HUES48 (cell line): ENCODE results near the gene CCNL1.

Experiments
- H3K27ac ChIP-seq: one replicate; pipeline ENCODE4 v1.7.0; 2013; ENCODE audit warnings: low read depth, low read length, inconsistent platforms
- H3K27me3 ChIP-seq: 2 replicates; pipeline ENCODE4 v1.6.1; 2013; ENCODE audit warnings: mild to moderate bottlenecking, low read length; ENCODE audit not compliant: control insufficient read depth, insufficient read depth
- H3K36me3 ChIP-seq: 2 replicates; pipeline ENCODE4 v1.6.1; 2013; ENCODE audit warnings: low read length; ENCODE audit not compliant: control insufficient read depth, insufficient read depth
- H3K4me1 ChIP-seq: 2 replicates; pipeline ENCODE4 v1.6.1; 2013; ENCODE audit warnings: mild to moderate bottlenecking, low read length; ENCODE audit not compliant: control insufficient read depth, insufficient read depth
- H3K4me3 ChIP-seq: 2 replicates; pipeline ENCODE4 v1.5.1; 2013; ENCODE audit warnings: mild to moderate bottlenecking, low read depth, low read length
- H3K9ac ChIP-seq: 2 replicates; pipeline ENCODE4 v1.6.1; 2013; ENCODE audit warnings: mild to moderate bottlenecking, low read depth, low read length, moderate library complexity
- H3K9me3 ChIP-seq: 2 replicates; pipeline ENCODE4 v1.6.1; 2013; ENCODE audit warnings: low read length; ENCODE audit not compliant: control insufficient read depth, insufficient read depth

The CCNL1 gene

DNA sequence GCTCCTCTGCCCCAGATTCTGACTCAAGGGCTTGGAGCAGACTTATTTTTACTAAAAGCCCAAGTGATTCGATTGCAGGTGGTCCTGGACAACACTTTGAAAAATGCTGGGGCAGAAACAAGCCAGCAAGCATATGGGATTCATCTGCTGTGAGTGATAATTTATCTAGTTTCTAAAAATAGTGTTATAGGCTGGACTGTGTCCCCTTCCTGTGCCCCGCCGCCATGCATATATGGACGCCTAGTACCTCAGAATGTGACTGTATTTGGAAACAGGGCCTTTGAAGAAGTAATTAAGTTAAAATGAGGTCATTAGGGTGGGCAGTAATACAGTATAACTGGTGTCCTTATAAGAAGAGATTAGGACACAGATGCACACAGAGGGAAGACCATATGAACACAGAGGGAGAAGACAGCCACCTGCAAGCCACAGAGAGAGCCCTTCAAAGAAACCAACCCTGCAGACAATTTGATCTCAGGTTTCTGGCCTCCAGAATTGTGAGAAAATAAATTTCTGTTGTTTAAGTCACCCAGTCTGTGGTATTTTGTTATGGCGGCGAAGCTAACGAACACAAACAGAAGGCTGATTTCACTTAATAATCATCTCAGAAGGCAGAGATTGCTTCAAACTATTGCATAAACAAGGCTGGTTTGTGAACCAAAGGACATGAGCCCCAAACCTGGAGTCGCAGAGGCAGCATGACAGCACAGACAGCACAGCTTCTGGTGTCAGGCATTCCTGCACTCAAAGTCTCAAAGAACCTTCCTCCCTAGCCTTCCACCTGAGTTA is 59.1 kb downstream of the CCNL1 start:
- no peaks in the 10 kb centered on the region for H3K27me3 ChIP-seq
- H3K27ac ChIP-seq = no peak overlapping the region
- H3K4me1 ChIP-seq = peaks cover 13% of the 10 kb centered on the region

DNA sequence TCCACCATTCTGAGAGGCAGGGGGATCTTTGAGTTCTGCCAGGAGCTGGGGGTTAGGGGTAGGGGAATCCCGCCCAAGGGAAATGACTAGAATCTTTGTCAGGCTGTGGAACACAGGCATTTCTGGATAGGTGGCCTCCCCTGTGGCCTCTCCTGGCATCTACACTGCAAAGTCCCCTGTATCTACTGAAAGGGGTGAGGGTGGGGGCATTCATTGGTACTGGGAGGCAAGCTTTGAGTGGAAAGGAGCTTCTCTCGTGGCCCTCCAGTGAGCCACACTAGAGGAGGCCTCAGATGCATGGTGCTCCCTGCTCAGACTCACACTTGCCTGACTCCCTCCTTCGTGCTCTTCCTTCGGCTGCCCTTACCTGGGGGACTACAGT is 59.9 kb downstream of the CCNL1 start:
- H3K36me3 ChIP-seq = no peaks in the 10 kb centered on the region
- peaks cover 8% of the 10 kb centered on the region for H3K4me1 ChIP-seq
- H3K27ac ChIP-seq = no peak overlapping the region
- H3K9me3 ChIP-seq = no peaks in the 10 kb centered on the region
- H3K4me3 ChIP-seq = no peak overlapping the region
- H3K27me3 ChIP-seq = no peaks in the 10 kb centered on the region
- no peak overlapping the region for H3K9ac ChIP-seq

More for the DNA sequence above, 59.1 kb downstream of the CCNL1 start:
- Histone ChIP-seq H3K9ac (no peak overlapping the region), H3K9me3 (no peaks in the 10 kb centered on the region), H3K4me3 (no peak overlapping the region), H3K36me3 (no peaks in the 10 kb centered on the region)

DNA sequence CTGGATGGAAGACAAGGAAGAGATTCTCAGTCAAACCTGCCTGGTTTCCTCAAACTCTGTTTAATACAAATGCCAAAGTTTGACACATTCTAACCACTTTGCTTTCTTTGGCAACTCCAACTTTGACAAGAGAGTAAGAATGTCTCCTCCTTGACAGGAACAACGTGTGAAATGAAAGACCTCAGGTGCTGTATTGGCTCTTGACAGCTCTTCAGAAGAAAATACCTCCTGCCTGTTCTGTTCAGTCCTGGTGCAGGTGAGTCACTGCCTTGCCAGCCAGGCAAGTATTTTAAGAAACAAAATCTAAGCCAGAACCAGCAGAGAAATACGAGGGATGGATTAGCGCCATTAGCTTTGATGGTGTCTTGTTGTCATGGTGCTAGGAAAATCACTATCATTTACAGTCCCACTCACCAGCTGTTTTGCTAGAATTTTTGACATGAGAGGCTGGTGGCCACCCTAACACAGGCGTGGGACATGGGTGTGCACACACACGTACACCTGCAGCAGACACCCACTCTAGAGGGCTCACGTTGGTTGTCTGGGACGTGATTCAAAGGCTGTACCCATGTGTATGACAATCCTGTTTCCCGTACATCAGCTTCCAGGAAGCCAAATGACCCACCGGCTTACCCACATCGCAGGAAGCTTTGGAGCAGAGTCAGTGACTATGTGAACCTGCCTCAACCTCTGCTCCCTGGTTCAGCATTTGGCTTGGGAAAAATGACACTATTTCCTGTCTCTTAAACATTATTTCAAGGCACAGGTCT is 60.4 kb downstream of the CCNL1 start:
- H3K27me3 ChIP-seq = no peaks in the 10 kb centered on the region
- H3K9ac ChIP-seq = no peak overlapping the region
- H3K36me3 ChIP-seq = no peaks in the 10 kb centered on the region
- H3K4me3 ChIP-seq = no peak overlapping the region
- H3K27ac ChIP-seq = no peak overlapping the region
- no peaks in the 10 kb centered on the region for H3K9me3 ChIP-seq
- 0 out of 2 replicates have a peak, but pooled peaks cover 4% of the 10 kb centered on the region for H3K4me1 ChIP-seq

DNA sequence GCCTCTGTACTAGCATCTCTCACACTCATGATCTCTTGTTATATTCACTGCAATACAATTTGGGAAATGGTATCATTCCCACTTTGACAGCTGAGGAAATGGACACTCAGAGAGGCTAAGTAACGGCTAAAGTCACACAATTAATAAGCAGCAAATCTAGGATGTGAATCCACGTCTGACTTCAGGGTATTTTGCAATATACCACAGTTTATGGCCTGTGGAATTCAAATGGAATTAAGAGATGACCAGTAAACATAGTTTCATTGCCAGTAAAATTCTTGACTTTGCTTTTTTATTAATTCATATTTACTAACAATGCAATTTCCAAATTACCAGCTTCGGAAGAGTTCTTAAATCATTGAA is 61.1 kb downstream of the CCNL1 start:
- H3K36me3 ChIP-seq = no peaks in the 10 kb centered on the region
- no peaks in the 10 kb centered on the region for H3K9me3 ChIP-seq
- H3K9ac ChIP-seq = no peak overlapping the region
- H3K4me1 ChIP-seq = 0 out of 2 replicates have a peak, but pooled peaks cover 4% of the 10 kb centered on the region
- no peak overlapping the region for H3K27ac ChIP-seq
- H3K4me3 ChIP-seq = no peak overlapping the region
- H3K27me3 ChIP-seq = no peaks in the 10 kb centered on the region

DNA sequence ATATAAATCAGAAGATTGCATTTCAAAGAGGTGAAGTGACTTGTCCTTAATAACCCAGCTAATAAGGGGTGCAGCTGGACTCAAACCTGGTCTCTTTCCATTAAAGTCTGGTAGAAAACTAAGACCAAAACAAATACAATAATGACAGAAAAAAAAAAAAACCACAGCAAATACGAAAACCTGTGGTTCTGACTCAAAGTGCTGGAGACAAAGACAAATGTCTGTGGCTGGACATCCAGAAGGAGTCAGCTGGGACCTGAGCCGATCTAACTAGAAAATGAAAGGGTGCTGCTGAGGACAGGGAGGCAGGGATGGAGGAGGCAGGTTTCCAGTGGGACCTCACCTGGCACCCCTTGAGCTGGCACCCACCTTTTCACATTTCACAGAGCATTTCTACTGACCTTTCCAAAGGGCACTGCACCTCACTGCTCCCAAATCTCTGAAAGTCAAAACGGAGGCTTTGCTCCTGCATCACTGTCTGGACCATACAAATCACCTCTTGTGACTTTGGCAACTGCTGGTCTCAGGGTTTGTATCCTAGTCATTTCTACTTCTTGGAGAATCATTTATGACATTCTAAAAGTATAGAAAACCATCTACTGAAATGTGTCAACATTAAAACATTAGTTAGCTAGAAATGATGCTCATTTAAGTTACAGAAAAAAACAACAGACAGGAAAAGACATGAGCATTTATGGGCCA is 61.7 kb downstream of the CCNL1 start:
- Histone ChIP-seq H3K9ac (no peak overlapping the region), H3K27ac (no peak overlapping the region), H3K4me1 (peaks cover 7% of the 10 kb centered on the region), H3K9me3 (no peaks in the 10 kb centered on the region), H3K36me3 (no peaks in the 10 kb centered on the region), H3K4me3 (no peak overlapping the region), H3K27me3 (no peaks in the 10 kb centered on the region)
